Activated CD4-positive, CD25-positive, alpha-beta regulatory T cell treated with anti-CD3 and anti-CD28 coated beads, Interleukin-2, amount 50 U/mL, for 16 hours (primary cell): ENCODE measurements around the gene CNKSR2.

Experiments used
- DNase-seq: peaks from one replicate; pipeline ENCODE4 v3.0.0-alpha.2; 2020; ENCODE audit warnings: low read depth, low spot score

Gene CNKSR2

GRCh38 chrX:21610168-21610567, 235.9 kb downstream of the CNKSR2 start:
- no peak for DNase-seq

GRCh38 chrX:21612154-21612553, 237.9 kb downstream of the CNKSR2 start:
- no peak for DNase-seq

GRCh38 chrX:21616386-21616785, 242.2 kb downstream of the CNKSR2 start:
- no peak for DNase-seq

GRCh38 chrX:21620234-21620633, 246.0 kb downstream of the CNKSR2 start:
- no peak for DNase-seq

GRCh38 chrX:21623778-21624501, 249.7 kb downstream of the CNKSR2 start:
- DNase-seq, result no peak

GRCh38 chrX:21632027-21632426, 257.8 kb downstream of the CNKSR2 start:
- DNase-seq, result no peak

GRCh38 chrX:21638311-21638710, 264.1 kb downstream of the CNKSR2 start:
- DNase-seq, result no peak

- DNase-seq, result no peak
Measured at GRCh38 chrX:21639775-21640174, 265.6 kb downstream of the CNKSR2 start.

- no peak for DNase-seq
Measured at GRCh38 chrX:21645431-21645830, 271.2 kb downstream of the CNKSR2 start.

GRCh38 chrX:21645886-21646285, 271.7 kb downstream of the CNKSR2 start:
- no peak for DNase-seq

GRCh38 chrX:21655901-21656586, 281.8 kb downstream of the CNKSR2 start:
- no peak for DNase-seq

GRCh38 chrX:21656587-21657317, 282.5 kb downstream of the CNKSR2 start:
- no peak for DNase-seq

GRCh38 chrX:21657318-21658151, 283.3 kb downstream of the CNKSR2 start:
- DNase-seq, result no peak

GRCh38 chrX:21658152-21658737, 284.0 kb downstream of the CNKSR2 start, which contains the start of gene KLHL34:
Gene KLHL34 (minus strand): TSS chrX:21658330. CDS start chrX:21657788, 542 bp downstream.
- DNase-seq, result no peak

- DNase-seq, result no peak
Measured at GRCh38 chrX:21658746-21659145, 284.5 kb downstream of the CNKSR2 start.

- DNase-seq, result no peak
Measured at GRCh38 chrX:21659320-21659719, 285.1 kb downstream of the CNKSR2 start.

- DNase-seq, result no peak
Measured at GRCh38 chrX:21660156-21660555, 285.9 kb downstream of the CNKSR2 start.

- DNase-seq, result no peak
Measured at GRCh38 chrX:21661316-21661715, 287.1 kb downstream of the CNKSR2 start.

GRCh38 chrX:21662761-21663160, 288.5 kb downstream of the CNKSR2 start:
- no peak for DNase-seq

- no peak for DNase-seq
Measured at GRCh38 chrX:21666252-21666651, 292.0 kb downstream of the CNKSR2 start.

GRCh38 chrX:21666679-21667078, 292.5 kb downstream of the CNKSR2 start:
- DNase-seq, result no peak
